Endothelial cell of umbilical vein (primary cell): ENCODE measurements around the gene NAA38. TPM values are rescaled to one million over a fixed set of nuclear protein-coding genes. Genes with fewer than 3 reads are reported as not detected.

Source experiments
- BruUV-seq: library from RNA; stranded (reverse); fragments of 400-500 nt; replicated peaks from 2 replicates; lab custom pipeline; 2021; lab: Mats Ljungman, UMichigan
- CTCF ChIA-PET: fragments of 300-600, 350-600 bp; sonication (Branson Sonifier 250); formaldehyde crosslinking; loops from one replicate; lab custom pipeline; 2021; ENCODE audit warnings: antibody characterized with exemption, inconsistent platforms; lab: Charles Lee
- POLR2A ChIA-PET: fragments of 300-600, 350-600 bp; sonication (Branson Sonifier 250); formaldehyde crosslinking; loops from one replicate; lab custom pipeline; 2021; ENCODE audit warnings: antibody characterized with exemption, inconsistent platforms; lab: Charles Lee
- DNase-seq: peaks from one replicate; pipeline ENCODE4 v3.0.0-alpha.2; 2011; ENCODE audit warnings: low read depth, low spot score
- FAIRE-seq: peaks from 2 replicates; lab custom pipeline; 2011; peaks lifted over from hg19 to GRCh38; lab: Jason Lieb, UNC
- H2AFZ ChIP-seq: 2 replicates; pipeline ENCODE4 v1.6.0; 2012; ENCODE audit warnings: low read depth, low read length, control low read depth, inconsistent platforms
- H3K27ac ChIP-seq: 2 replicates; pipeline ENCODE4 v1.5.1; 2011; ENCODE audit warnings: low read depth, mild to moderate bottlenecking, control low read depth, low read length, moderate library complexity; ENCODE audit not compliant: insufficient read depth
- H3K27me3 ChIP-seq, 2 experiments: 2 replicates each; pipeline versions ENCODE4 v1.6.0 to v1.6.1; 2011; ENCODE audit warnings: low read length in 2 of 2, mixed read lengths in 1 of 2; ENCODE audit not compliant: control insufficient read depth in 2 of 2, insufficient read depth in 2 of 2
- H3K36me3 ChIP-seq, 2 experiments: 2 replicates in 1 of 2; 3 replicates in 1 of 2; pipeline ENCODE4 v1.5.1; 2011; ENCODE audit warnings: low read length in 2 of 2, mild to moderate bottlenecking in 1 of 2, moderate library complexity in 1 of 2; ENCODE audit not compliant: control insufficient read depth in 2 of 2, insufficient read depth in 2 of 2; ENCODE audit errors: extremely low read depth in 1 of 2
- H3K4me1 ChIP-seq: 3 replicates; pipeline ENCODE4 v1.5.1; 2011; ENCODE audit warnings: mild to moderate bottlenecking, low read length; ENCODE audit not compliant: control insufficient read depth, insufficient read depth; ENCODE audit errors: extremely low read depth
- H3K4me2 ChIP-seq: 2 replicates; pipeline ENCODE4 v1.6.1; 2011; ENCODE audit warnings: low read length, control low read depth, mixed read lengths; ENCODE audit not compliant: insufficient read depth
- H3K4me3 ChIP-seq, 3 experiments: fragments of 200-600 bp in 1 of 3; sonication (generic), shearing (Covaris generic) in 1 of 3; replicated peaks in 1 of 3; 2 replicates each; pipeline ENCODE4 v1.5.1; 2011 to 2016; ENCODE audit warnings: control low read depth in 3 of 3, low read length in 3 of 3, mild to moderate bottlenecking in 2 of 3, inconsistent platforms in 1 of 3, low read depth in 1 of 3, moderate library complexity in 1 of 3; ENCODE audit not compliant: insufficient read depth in 1 of 3
- H3K79me2 ChIP-seq: 2 replicates; pipeline ENCODE4 v1.6.0; 2012; ENCODE audit warnings: low read length, inconsistent platforms; ENCODE audit not compliant: control insufficient read depth, insufficient read depth
- H3K9ac ChIP-seq: replicated peaks from 2 replicates; pipeline ENCODE3; 2011; ENCODE audit warnings: low read length, control low read depth; ENCODE audit not compliant: insufficient read depth; ENCODE audit errors: extremely low read depth
- H3K9me1 ChIP-seq: replicated peaks from 3 replicates; pipeline ENCODE4 v1.6.0; 2011; ENCODE audit warnings: mild to moderate bottlenecking, low read length; ENCODE audit not compliant: control insufficient read depth, insufficient read depth; ENCODE audit errors: extremely low read depth
- H3K9me3 ChIP-seq: replicated peaks from 2 replicates; pipeline ENCODE4 v1.5.1; 2012; ENCODE audit warnings: low read length, inconsistent platforms; ENCODE audit not compliant: control insufficient read depth, insufficient read depth
- H4K20me1 ChIP-seq: replicated peaks from 2 replicates; pipeline ENCODE3; 2011; ENCODE audit warnings: mild to moderate bottlenecking, low read length; ENCODE audit not compliant: control insufficient read depth, insufficient read depth; ENCODE audit errors: extremely low read depth
- EZH2 ChIP-seq: IDR thresholded peaks from 2 replicates; pipeline ENCODE4 v1.6.1; 2012; ENCODE audit warnings: borderline replicate concordance, low read depth, mild to moderate bottlenecking, moderate library complexity, low read length, inconsistent platforms; ENCODE audit not compliant: severe bottlenecking
- FOS ChIP-seq: IDR thresholded peaks from 2 replicates; pipeline ENCODE4 v1.6.1; 2011; ENCODE audit warnings: mild to moderate bottlenecking, low read length, moderate library complexity, borderline replicate concordance; ENCODE audit not compliant: insufficient read depth
- GATA2 ChIP-seq: IDR thresholded peaks from 2 replicates; pipeline ENCODE4 v1.7.0; 2011; ENCODE audit warnings: low read depth, mild to moderate bottlenecking, moderate library complexity, mixed read lengths, low read length; ENCODE audit not compliant: insufficient read length, insufficient read depth
- JUN ChIP-seq: IDR thresholded peaks from 2 replicates; pipeline ENCODE4 v1.6.1; 2011; ENCODE audit warnings: borderline replicate concordance, low read depth; ENCODE audit not compliant: insufficient read length, insufficient read depth
- POLR2A ChIP-seq: IDR thresholded peaks from 2 replicates; pipeline ENCODE4 v1.6.1; 2012; ENCODE audit warnings: low read depth, mild to moderate bottlenecking, control low read depth, low read length
- POLR2AphosphoS5 ChIP-seq: IDR thresholded peaks from 2 replicates; pipeline ENCODE4 v1.6.1; 2012; ENCODE audit warnings: low read depth, mild to moderate bottlenecking, control low read depth, low read length, moderate library complexity; ENCODE audit not compliant: insufficient read depth
- dilution Hi-C: fragments of 300-500 bp; cut with MboI; formaldehyde crosslinking; loops from one replicate; pipeline ENCODE4 v1.15.0; 2019; ENCODE audit warnings: low sequenced_read_pairs; ENCODE audit not compliant: extremely low pct_ligation_motif_present
- intact Hi-C: fragments of 100-400 bp; cut with micrococcal nuclease; formaldehyde crosslinking; loops from one replicate; pipeline ENCODE4 v1.10.0; 2022
- polyA plus RNA-seq, 4 experiments: library from polyadenylated mRNA; depleted of rRNA in 3 of 4; stranded (reverse) in 3 of 4; unstranded in 1 of 4; fragments of >200 nt; gene quantifications; 2 replicates each; pipeline versions ENCODE4 v1.2.1 to v1.2.3, GENCODE V29; 2011 to 2012; ENCODE audit warnings: missing spikeins in 1 of 4
- total RNA-seq: library from RNA; stranded (reverse); gene quantifications from 2 replicates; pipeline ENCODE4 v1.2.3, GENCODE V29; 2021
- TF ChIP-seq, protein P1 (sequence below), 2 donors: IDR thresholded peaks; 1 replicate in 1 of 2; 2 replicates in 1 of 2; pipeline ENCODE4 v1.5.1; 2011; ENCODE audit warnings: low read length in 2 of 2, mild to moderate bottlenecking in 2 of 2, moderate library complexity in 2 of 2, control low read depth in 1 of 2, inconsistent platforms in 1 of 2, low read depth in 1 of 2; ENCODE audit not compliant: insufficient read depth in 1 of 2; ENCODE audit errors: extremely low read depth in 1 of 2

NAA38 gene
- total and polyA plus RNA-seq, 2 donors (not counting 3 experiments of a cell fraction or from before 2014, with no cell fraction given): 119 to 267 TPM

DNA sequence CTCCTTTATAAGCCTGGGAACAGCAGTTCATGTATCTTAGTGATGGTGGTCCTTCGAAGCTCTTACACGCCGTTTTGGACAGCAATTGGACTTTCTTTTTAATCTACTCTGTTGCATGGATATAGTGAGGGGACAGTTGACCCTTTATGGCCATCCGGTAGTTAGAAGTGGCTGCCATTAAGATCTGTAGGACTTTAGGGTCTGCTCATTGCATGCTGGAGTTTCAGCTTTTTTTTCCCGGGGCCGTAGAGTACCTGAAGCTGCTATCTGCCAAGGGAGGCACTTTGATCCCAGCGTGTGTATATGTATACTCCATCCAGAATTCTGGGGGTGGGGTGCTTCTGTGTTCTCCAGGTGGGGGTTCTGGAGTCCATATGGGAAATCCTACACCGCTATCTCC, 1.7 kb upstream of the NAA38 start:
- dilution Hi-C loops: no loop called here
- CTCF ChIA-PET: interaction anchor here (0.6 to 2.0 kb wide), 7 partner anchors 14 to 131 kb away, joined by 3 to 11 read pairs (median 4); partner anchors contain the start of gene KDM6B
- Histone ChIP-seq H3K4me1 (peaks cover 35% of the 10 kb centered on the region), H3K9ac (peak overlapping the region; percentile 96), H3K9me1 (no peaks in the 10 kb centered on the region), H4K20me1 (peaks cover 2% of the 10 kb centered on the region), H3K4me2 (peak overlapping the region; percentile 92), H3K36me3 (no peaks in the 10 kb centered on the region), H3K27me3 (no peaks in the 10 kb centered on the region), H3K27ac (no peak overlapping the region), H3K79me2 (peaks cover 2% of the 10 kb centered on the region), H2AFZ (no peak overlapping the region), H3K9me3 (no peaks in the 10 kb centered on the region), H3K4me3 (peak overlapping the region in 2 of 3 experiments; percentile 53 to 78)
- DNase-seq (no peak), FAIRE-seq (no peak)
- TF ChIP-seq POLR2AphosphoS5 (no peak), FOS (no peak), JUN (no peak), EZH2 (no peak), POLR2A (no peak), GATA2 (no peak)
- intact Hi-C loops: loop anchor here (5.0 to 10.0 kb wide), 2 partner anchors 622 to 834 kb away; partner anchors contain the start of genes BCL6B and PHF23
- POLR2A ChIA-PET: no interaction called here
- no TSS peak for BruUV-seq

DNA sequence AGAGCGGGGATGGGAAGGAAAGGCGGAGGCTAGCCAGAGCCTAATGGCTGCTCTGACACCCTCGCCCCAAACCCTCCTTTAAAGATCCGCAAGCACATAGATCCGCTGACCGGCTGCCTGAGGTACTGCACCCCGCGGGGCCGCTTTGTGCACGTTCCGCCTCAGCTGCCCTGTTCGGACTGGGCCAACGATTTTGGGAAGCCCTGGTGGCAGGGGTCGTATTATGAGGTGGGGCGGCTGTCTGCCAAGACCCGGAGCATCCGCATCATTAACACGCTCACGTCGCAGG, 1.1 kb upstream of the NAA38 start:
- CTCF ChIA-PET: interaction anchor here (0.6 to 2.0 kb wide), 5 partner anchors 24 to 132 kb away, joined by 3 to 11 read pairs (median 3); partner anchors contain the start of gene KDM6B
- BruUV-seq: no TSS peak

More for the DNA sequence above, 1.1 kb upstream of the NAA38 start:
- Histone ChIP-seq H3K79me2 (peaks cover 2% of the 10 kb centered on the region), H3K4me3 (peak overlapping the region; percentile 53 to 78 (median 54)), H3K36me3 (no peaks in the 10 kb centered on the region), H3K4me1 (peaks cover 35% of the 10 kb centered on the region), H3K9me1 (no peaks in the 10 kb centered on the region), H2AFZ (peak overlapping the region; percentile 60), H3K27ac (peak overlapping the region; percentile 96), H3K9ac (peak overlapping the region; percentile 96), H4K20me1 (peaks cover 2% of the 10 kb centered on the region), H3K27me3 (no peaks in the 10 kb centered on the region), H3K4me2 (peak overlapping the region; percentile 92), H3K9me3 (no peaks in the 10 kb centered on the region)
- DNase-seq: no peak
- POLR2A ChIA-PET: no interaction called here
- no peak for FAIRE-seq
- TF ChIP-seq GATA2 (no peak), POLR2A (peak; percentile 15)
- TF ChIP-seq, protein P1, sequence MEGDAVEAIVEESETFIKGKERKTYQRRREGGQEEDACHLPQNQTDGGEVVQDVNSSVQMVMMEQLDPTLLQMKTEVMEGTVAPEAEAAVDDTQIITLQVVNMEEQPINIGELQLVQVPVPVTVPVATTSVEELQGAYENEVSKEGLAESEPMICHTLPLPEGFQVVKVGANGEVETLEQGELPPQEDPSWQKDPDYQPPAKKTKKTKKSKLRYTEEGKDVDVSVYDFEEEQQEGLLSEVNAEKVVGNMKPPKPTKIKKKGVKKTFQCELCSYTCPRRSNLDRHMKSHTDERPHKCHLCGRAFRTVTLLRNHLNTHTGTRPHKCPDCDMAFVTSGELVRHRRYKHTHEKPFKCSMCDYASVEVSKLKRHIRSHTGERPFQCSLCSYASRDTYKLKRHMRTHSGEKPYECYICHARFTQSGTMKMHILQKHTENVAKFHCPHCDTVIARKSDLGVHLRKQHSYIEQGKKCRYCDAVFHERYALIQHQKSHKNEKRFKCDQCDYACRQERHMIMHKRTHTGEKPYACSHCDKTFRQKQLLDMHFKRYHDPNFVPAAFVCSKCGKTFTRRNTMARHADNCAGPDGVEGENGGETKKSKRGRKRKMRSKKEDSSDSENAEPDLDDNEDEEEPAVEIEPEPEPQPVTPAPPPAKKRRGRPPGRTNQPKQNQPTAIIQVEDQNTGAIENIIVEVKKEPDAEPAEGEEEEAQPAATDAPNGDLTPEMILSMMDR (IDR thresholded peaks at IDR 0.05; ENCODE audit: extremely low read depth in 1 of 2, insufficient read depth in 1 of 2, low read depth in 1 of 2, low read length in 2 of 2): peak; percentile 38 to 59
- intact Hi-C loops: loop anchor here (5.0 to 10.0 kb wide), 2 partner anchors 621 to 834 kb away; partner anchors contain the start of genes BCL6B and PHF23
- dilution Hi-C loops: no loop called here
